SK-MEL-5 (cell line): ENCODE data around the gene SLC25A41. TPM values are rescaled to one million over a fixed set of nuclear protein-coding genes. Genes with fewer than 3 reads are reported as not detected.

Experiments
- DNase-seq: peaks from one replicate; pipeline ENCODE4 v3.0.0-alpha.2; 2016; ENCODE audit warnings: low read depth, low spot score
- in situ Hi-C: cut with HindIII; loops from 2 replicates; pipeline ENCODE4 v1.10.0; 2016; ENCODE audit warnings: low sequenced_read_pairs, high pct_unique_total_duplicates, low pct_unique_long_range_greater_than_20kb
- total RNA-seq: library from RNA; depleted of rRNA; stranded (reverse); fragments of >200 nt; shearing (Covaris generic); gene quantifications from 2 replicates; pipeline ENCODE4 v1.2.3, GENCODE V29; 2014

The SLC25A41 gene
- total RNA-seq, 1 experiment from 2014 or later, result 0.13 TPM

DNA sequence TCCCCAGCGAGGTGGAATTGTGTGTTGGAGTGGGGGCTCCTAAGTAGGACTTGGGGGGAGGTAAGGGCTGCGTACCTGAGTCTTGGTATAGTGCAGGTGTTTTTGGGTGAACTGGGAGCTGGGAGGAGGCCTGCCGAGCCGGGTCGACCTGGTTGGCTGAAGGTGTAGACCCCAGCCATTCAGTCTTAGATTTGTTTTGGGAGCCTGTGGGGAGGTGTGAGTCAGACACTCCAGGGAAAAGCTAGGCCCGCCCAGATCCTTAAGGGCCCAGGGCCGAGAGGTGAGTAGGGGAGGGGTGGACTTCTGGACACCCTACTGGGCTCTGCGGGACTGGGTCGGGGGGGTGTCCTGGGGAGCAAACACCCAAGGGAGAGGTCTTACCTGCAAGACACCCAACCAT, 31.4 kb upstream of the SLC25A41 start:
- DNase-seq, result no peak
- in situ Hi-C loops, result no loop called here

DNA sequence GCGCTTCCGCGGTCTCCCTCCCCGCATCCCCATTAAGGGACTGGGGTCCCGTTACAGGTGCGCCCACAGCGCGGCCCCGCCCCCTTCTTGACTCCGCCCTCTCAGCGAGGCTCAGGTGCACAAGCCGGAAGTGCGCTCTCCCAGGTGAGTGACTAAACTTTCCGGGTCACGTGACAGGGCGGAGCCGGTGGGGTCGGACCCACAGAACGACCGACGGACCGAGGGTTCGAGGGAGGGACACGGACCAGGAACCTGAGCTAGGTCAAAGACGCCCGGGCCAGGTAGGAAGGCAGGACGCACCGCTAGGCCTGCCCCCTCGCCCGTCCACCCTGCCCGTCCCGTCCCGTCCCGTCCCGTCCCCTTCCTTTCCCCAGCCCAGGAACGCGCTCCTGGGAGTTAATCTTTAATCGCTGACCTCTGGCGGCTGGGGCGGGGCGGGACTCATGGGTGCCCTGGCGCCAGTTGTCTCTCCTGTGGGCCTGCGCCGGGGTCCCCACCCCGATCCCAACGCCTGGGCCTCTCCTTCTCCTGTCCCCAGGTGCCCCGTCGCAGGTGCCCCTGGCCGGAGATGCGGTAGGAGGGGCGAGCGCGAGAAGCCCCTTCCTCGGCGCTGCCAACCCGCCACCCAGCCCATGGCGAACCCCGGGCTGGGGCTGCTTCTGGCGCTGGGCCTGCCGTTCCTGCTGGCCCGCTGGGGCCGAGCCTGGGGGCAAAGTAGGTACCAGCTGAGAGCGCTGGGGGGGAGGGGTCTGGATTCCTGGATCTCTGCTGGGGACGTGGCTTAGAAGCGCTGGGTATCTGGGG, 30.7 kb upstream of the SLC25A41 start, which contains the start of gene CRB3:
TSS of gene CRB3 (plus strand) at position 202 of the 804 bp plus-strand sequence. CDS start at position 633, 431 bp downstream.
- in situ Hi-C loops, result no loop called here
- DNase-seq, result no peak

DNA sequence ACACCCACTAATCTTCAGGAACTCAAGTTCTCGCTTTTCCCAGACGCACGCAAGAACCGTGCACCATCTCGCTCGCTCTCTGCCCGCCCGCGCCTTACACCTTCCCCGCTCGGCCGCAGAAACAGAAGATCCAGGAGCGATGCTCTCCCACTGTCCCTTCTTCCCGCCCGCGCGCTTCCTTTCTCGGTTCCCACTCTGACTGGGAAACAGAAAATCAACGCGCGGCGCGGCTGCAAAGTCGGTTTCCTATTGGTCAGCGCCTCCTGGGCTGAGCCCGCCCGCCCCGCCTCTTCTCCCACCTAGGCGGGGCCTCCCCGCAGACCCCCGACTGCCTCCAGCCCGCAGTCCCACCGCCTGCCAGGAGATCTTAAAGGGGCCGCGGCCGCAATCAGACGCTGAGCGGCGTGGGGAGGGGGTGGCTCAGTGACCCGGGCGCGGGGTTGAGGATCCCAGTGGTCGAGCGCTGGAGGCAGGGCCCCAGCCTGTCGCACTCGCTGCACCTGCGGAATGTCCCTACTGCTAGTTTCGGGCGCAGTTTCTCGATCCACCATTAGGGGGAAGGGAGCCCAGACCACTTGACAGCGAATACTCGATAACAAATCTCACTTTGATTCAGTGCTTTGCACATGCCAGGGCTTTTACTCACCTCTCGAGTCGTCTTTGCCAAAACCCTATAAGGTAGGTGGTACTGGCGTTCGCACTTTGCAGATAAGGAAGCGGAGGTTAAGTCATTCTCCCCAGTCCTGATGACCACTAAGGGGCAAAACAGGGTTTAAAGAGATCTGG, 26.7 kb upstream of the SLC25A41 start:
- in situ Hi-C loops, result no loop called here

DNA sequence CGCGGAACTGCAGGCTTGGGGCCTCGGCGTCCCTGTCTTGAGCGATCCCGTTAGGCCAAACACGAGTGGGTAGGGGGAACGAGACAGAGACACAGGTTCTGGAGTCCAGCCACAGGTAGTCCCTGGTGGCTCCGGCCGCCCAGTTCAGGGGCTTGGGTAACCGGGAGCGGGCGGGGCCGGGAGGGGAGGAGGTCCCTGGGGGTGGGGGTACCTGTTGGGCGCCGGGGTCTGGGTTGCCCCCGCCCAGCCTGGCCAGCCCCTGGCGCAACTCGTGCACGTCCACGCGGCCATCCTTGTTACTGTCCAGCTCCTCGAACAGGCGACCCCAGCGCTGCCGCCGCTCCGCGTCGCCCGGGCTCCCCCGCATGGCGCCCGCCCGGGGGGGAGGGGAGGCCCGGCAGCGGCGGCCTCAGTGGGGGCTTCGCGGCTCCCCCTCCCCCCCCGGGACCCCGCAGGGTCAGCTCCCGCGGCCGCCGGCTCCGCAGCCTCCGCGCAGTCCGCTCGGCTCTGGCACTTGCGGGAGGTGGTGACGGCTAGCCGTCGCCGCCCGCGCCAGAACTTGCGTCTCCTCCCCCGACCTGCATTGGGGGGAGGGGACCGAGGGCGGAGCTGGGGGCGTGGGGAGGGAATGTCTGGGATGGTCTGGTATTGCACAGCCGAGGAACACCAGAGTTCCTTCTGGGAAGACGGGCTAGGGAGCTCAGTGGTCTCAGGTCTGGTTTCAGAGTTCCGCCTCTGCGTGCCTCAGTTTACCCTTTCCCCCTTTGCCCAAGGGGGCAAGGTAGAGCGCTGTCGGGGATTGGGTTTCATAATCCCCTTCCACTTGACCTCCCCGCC, 25.9 kb upstream of the SLC25A41 start, which contains the start of gene SLC25A23:
TSS of gene SLC25A23 (minus strand) at position 531 of the 837 bp plus-strand sequence. CDS start at position 367, 164 bp downstream.
- in situ Hi-C loops, result no loop called here
- peak; percentile 76 for DNase-seq

More for the DNA sequence above, 26.7 kb upstream of the SLC25A41 start:
- DNase-seq, result peak; percentile 92

DNA sequence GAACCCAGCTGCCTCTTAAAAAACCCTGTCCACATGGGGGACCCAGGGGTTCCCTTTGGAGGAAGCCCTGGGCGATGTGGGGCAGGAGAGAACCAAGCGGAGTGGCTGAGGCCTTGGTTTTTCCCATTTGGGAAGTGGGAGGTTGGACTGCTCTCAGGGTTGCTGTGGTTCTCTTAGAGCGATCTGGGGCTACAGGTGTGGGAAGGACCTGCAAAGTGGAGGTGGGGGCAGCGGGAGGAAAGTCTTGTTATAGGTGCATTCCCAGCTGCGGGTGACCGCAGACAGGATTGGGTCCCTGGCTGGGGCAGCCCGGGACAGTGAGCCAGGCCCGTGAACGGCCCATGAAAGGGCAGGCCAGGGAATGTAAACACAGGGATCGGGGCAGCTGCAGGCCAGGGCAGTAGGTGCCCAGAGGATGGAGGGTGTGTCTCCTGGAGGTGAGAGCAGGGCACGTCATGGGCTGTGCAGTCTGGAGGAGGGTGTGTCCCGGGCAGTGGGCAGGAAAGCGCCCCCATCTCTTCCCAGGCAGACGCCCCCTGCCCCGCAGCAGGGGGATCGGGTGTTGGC, 25.2 kb upstream of the SLC25A41 start:
- DNase-seq, result no peak
- in situ Hi-C loops, result no loop called here

DNA sequence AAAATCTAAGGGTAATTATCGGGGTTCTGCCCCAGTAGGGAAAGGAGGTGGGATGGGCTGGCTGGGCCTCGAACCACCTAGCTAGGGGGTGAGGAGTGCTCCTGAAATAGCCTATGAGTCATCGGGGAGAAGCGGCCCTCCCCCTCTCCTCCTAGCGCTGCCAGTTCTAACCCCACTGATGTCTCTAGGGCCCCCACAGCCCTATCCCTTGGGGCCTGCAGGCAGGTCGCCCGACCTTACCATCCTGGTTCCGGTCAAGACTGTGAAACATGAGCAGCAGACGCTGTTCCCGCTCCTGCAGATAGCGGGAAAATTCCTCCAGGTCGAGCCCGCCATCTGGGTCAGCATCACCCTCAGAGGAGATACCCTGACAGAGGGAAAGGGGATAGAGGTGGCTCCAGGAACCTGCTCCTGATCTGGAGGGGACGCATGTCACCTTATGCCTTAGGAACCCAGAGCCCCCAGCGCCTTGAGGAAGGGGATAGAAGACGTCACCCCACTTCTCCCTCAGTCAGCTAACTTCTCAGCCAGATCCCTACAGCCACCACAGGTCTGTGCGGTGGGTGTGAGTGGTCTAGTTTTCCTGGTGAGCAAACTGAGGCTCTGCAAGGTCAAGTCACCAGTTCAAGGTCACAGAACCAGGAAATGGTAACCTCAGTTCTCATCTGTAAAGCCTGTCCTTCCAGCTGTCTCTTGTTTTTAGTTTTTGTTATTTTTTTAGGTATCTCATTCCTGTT, 24.6 kb upstream of the SLC25A41 start:
- no peak for DNase-seq
- in situ Hi-C loops, result no loop called here

DNA sequence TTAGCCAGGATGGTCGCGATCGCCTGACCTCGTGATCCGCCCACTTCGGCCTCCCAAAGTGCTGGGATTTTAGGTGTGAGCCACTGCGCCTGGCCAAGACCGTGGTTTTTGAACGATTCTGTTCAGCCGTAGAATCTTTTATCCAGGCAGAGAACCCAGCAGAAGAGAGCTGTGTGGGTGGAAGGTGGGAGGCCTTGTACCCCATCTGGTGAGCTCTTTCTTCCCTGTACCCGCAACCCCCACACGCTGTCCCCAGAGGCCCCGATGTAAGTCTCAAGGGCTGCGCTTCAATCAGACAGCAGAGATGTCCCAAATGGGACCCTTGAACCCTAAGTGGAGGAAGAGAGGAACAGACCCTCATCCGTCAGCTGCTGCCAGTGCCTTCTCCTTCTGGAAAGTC, 22.4 kb upstream of the SLC25A41 start:
- in situ Hi-C loops, result no loop called here
- no peak for DNase-seq

DNA sequence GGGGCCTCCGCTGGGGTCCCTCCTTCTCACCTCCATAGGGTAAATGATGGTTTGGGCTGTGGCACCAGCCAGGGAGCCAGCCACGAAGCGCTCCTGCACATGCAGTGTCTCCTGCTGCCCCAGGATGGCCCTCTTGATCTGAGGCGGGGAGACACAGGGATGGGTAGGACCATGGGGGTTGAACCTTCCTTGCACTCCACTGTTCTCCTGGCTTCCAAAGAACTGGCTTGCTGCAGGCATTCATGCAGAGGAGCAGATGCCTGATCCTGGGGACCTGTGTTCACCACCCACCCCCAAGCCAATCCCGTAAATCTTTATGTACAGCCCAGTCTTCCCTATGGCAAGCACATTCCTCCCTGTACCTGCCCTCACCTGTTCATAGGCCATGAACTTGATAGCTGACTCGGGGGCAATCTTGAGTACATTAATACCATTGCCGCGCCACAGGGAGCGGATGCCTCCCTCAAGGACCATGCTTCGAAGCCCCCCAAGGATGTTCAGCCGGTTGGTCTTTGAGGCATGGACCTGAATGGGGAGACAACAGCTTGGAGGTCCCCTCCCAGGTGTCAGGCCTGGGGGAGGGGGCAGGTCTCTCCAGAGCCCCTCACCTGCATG, 20.5 kb upstream of the SLC25A41 start:
- no peak for DNase-seq
- in situ Hi-C loops, result no loop called here

DNA sequence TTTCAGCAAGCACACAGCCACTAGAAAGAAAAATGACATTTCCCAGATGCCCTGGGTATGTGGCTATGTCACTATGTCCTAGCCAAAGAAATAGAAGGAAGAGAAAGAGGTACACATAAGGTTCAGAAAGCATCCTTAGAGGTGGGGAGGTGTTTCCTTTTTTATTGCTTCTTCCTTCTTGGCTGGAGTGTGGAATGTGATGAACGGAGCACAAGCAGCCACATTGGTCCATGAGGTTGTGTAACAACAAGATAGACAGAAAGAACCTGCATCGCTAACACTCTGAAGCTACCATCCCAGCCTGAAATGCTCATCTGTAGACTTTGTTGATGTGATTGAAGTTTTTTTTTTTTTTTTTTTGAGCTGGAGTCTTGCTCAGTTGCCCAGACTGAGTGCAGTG, 19.3 kb upstream of the SLC25A41 start:
- no peak for DNase-seq
- in situ Hi-C loops, result no loop called here

DNA sequence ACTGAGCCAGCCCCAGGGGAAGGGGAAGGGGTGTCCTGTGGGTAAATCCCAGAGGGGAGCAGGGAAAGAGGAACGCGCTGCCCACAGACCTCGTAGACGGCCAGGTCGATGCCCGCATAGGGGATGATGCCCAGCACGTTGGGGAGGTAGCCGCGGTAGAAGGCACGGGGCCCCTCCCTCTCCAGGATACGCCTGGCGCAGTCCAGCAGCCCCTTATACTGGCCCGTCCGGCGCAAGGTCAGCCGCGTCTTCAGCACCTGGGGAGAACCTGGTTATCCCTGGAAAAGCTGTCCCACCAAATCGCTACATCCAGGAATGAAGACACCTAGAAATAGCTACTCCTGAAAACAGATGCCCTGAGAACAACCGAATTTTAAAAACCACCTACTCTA, 18.7 kb upstream of the SLC25A41 start:
- DNase-seq, result no peak
- in situ Hi-C loops, result no loop called here

DNA sequence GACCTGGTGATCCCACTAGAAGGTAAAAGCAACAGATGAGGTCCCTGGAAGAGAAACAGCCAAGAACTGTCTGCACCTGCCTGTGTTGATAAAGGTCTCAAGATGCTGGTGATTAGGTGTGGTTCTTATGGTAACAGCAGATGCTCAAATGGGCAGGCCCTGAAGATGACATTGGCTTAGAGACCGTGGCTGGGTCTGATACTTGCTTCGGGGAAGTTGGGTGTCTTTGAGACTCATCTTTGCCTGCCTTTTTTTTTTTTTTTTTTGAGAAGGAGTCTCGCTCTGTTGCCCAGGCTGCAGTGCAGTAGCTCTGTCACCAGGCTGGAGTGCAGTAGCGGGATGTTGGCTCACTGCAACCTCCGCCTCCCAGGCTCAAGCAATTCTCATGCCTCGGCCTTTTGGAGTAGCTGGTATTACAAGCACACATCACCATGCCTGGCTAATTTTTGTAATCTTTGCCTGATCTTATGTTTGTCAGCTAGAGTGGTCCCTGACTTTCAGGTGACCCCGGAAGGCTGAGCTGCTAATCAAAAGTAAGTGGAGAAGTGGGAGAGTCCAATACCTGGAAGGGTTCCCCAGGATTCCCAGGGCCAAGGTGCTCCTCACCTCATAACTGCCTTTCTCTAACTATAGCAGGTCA, 18.1 kb upstream of the SLC25A41 start:
- no peak for DNase-seq
- in situ Hi-C loops, result no loop called here

DNA sequence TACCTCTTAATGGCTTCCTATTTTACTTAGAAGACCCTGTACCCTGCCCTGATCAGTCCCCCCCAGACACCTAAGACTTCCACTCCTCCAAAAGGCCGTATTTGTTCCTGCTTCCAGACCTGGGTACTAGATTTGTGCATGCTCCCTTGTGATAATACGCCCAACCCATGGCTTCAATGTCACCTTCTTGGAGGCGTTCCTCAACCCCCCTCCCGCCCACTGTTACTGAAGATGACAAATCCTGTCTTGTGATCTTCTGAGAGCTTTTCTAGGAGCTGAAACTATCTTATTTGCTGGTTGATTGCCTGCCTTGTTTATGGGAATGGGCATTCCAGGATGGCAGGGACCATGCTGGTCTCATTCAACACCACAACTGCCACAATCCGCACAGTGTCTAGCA, 16.6 kb upstream of the SLC25A41 start:
- in situ Hi-C loops, result no loop called here

DNA sequence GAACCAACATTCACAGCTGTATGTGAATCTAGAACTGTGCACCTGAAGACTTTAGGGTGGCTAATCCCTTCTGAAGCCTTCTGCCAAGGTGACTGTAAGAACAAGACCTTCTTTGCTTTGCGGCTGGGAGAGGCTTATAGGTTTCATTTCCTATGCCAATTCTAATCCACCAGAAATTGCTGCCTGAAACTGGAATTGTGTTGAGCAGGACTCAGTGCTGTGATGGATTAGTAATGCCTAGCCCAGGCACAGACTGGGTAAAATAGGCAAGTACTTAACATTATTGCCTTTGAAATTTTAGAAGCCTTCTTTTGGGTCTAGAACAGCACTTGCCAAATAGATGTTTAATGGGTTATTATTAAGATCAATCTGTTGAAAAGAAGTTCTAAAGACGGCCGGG, 14.5 kb upstream of the SLC25A41 start:
- DNase-seq, result no peak
- in situ Hi-C loops, result no loop called here

More for the DNA sequence above, 16.6 kb upstream of the SLC25A41 start:
- no peak for DNase-seq

DNA sequence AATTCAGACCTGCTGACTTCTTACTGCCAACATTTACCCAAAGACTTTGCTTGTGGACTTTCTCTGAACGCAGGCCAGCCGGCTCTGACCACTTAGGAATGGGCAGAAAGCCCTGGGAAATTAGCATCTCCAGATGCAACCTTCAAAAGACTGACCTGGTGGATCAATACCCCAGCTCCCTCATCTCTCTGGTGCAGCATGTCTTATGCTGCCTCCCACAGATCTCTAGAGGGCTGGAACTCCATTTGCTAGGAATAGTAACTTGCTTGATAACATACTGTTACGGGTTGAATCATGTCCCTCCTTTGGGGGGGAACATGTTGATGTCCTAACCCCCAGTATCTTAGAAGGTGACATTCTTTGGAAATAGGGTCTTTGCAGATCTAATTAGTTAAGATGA, 12.9 kb upstream of the SLC25A41 start:
- DNase-seq, result no peak
- in situ Hi-C loops, result no loop called here

DNA sequence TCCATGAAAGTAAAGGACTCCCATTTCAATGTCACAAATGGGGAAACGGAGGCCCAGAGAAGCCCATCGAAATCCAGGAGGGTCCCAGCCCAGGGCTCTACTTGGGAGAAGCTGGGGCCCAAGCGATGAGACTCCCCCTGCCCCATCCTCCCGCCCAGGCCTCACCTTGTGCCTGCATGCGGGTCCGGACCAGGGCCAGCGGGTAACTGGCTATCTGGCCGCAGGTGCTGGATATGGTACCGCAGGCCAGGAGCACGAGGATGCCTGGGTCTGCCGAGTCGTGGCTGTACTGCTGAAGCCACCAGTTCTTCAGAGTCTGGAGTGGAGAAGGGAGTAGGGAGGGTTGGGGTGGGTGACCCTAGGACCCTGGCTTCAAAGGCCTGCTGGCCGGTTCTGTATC, 10.4 kb upstream of the SLC25A41 start:
- in situ Hi-C loops, result no loop called here
- DNase-seq, result no peak

DNA sequence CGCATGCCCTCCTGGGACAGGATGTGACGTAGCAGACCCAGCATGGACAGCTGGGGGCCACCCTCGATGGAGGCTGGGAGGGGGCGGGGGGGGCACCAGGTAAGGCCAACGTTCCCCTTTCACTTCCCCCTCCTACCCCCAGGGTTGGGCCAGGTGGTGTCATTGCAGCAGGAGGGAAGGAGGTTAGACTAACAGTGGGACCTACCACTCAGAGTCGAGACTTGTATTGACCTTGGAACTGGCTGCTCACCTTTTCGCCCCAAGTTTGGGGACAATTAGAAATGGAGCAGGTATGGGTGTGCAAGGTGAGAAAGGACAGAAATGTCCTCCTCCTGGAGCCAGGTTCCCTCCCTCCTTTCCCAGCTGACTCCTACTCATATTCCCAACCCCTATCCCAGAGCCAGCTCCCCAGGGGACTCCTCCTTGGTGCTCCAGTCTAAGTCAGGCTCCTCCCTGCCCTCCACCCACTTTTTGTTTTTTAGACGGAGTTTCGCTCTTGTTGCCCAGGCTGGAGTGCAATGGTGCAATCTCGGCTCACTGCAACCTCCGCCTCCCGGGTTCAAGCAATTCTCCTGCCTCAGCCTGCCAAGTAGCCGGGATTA, 8.6 kb upstream of the SLC25A41 start:
- in situ Hi-C loops, result no loop called here
- no peak for DNase-seq
